H1 (cell line): Measurements from ENCODE around the gene OR5AL1. TPM values are rescaled to one million over a fixed set of nuclear protein-coding genes. Genes with fewer than 3 reads are reported as not detected.
A peak's percentile ranks its signal among the peaks of the same experiment; 100 is the strongest.

Experiments used
- CTCF ChIA-PET: fragments of 300-600 bp; sonication (Branson Sonifier 250); formaldehyde crosslinking; loops from one replicate; lab custom pipeline; 2021; ENCODE audit not compliant: partially characterized antibody; lab: Charles Lee
- POLR2A ChIA-PET: fragments of 300-600 bp; sonication (Branson Sonifier 250); formaldehyde crosslinking; loops from one replicate; lab custom pipeline; 2021; ENCODE audit warnings: inconsistent platforms; ENCODE audit not compliant: partially characterized antibody; lab: Charles Lee
- DNase-seq, 2 experiments: peaks; one replicate each; pipeline versions ENCODE4 v3.0.0 to v3.0.0-alpha.2; 2010 to 2022; ENCODE audit warnings: low spot score in 2 of 2, low read depth in 1 of 2, mixed read lengths in 1 of 2
- FAIRE-seq: peaks from 2 replicates; lab custom pipeline; 2011; peaks lifted over from hg19 to GRCh38; lab: Jason Lieb, UNC
- H2AFZ ChIP-seq: 2 replicates; pipeline ENCODE4 v1.8.1; 2012; ENCODE audit warnings: low read length, inconsistent platforms
- H2AK5ac ChIP-seq: 2 replicates; pipeline ENCODE4 v1.6.1; 2013; ENCODE audit warnings: low read depth, low read length
- H2BK120ac ChIP-seq: replicated peaks from 2 replicates; pipeline ENCODE3; 2013; ENCODE audit warnings: low read depth, low read length, inconsistent platforms
- H2BK12ac ChIP-seq: 2 replicates; pipeline ENCODE4 v1.6.1; 2013; ENCODE audit warnings: low read depth, low read length
- H2BK15ac ChIP-seq: 2 replicates; pipeline ENCODE4 v1.6.1; 2013; ENCODE audit warnings: low read length
- H2BK20ac ChIP-seq: 2 replicates; pipeline ENCODE4 v1.6.1; 2013; ENCODE audit warnings: low read length
- H2BK5ac ChIP-seq: 2 replicates; pipeline ENCODE4 v1.6.1; 2013; ENCODE audit warnings: low read depth, low read length
- H3K14ac ChIP-seq: 2 replicates; pipeline ENCODE4 v1.6.1; 2013; ENCODE audit warnings: inconsistent platforms; ENCODE audit not compliant: insufficient read length
- H3K18ac ChIP-seq: 2 replicates; pipeline ENCODE4 v1.6.1; 2013; ENCODE audit warnings: low read length; ENCODE audit errors: extremely low read depth
- H3K23ac ChIP-seq: 2 replicates; pipeline ENCODE4 v1.6.1; 2013; ENCODE audit warnings: inconsistent platforms; ENCODE audit not compliant: insufficient read length
- H3K23me2 ChIP-seq: 2 replicates; pipeline ENCODE4 v1.6.1; 2013; ENCODE audit warnings: low read depth, low read length
- H3K27ac ChIP-seq: 2 replicates; pipeline ENCODE4 v1.6.1; 2011; ENCODE audit warnings: low read depth, low read length, inconsistent platforms
- H3K27me3 ChIP-seq, 4 experiments: replicated peaks in 1 of 4; 1 replicate in 1 of 4; 2 replicates in 3 of 4; pipeline versions ENCODE4 v1.6.1 to v1.8.1; 2011 to 2013; ENCODE audit warnings: low read length in 3 of 4, mild to moderate bottlenecking in 3 of 4, inconsistent platforms in 2 of 4, mixed read lengths in 2 of 4, moderate library complexity in 1 of 4; ENCODE audit not compliant: control insufficient read depth in 3 of 4, insufficient read depth in 3 of 4; ENCODE audit errors: extremely low read depth in 1 of 4
- H3K36me3 ChIP-seq, 4 experiments: 2 replicates each; pipeline versions ENCODE4 v1.6.1 to v1.8.1; 2011 to 2013; ENCODE audit warnings: mild to moderate bottlenecking in 4 of 4, low read length in 3 of 4, moderate library complexity in 2 of 4, control low read depth in 1 of 4, inconsistent platforms in 1 of 4; ENCODE audit not compliant: insufficient read depth in 4 of 4, control insufficient read depth in 2 of 4
- H3K4ac ChIP-seq: replicated peaks from 2 replicates; pipeline ENCODE3; 2013; ENCODE audit warnings: low read length, low read depth, mixed read lengths, inconsistent platforms; ENCODE audit not compliant: insufficient read length
- H3K4me1 ChIP-seq, 4 experiments: replicated peaks in 1 of 4; 1 replicate in 1 of 4; 2 replicates in 3 of 4; pipeline versions ENCODE4 v1.6.1 to v1.8.1; 2011 to 2013; ENCODE audit warnings: low read length in 3 of 4, inconsistent platforms in 2 of 4, mixed read lengths in 1 of 4; ENCODE audit not compliant: insufficient read depth in 4 of 4, control insufficient read depth in 3 of 4
- H3K4me2 ChIP-seq, 2 experiments: 2 replicates each; pipeline versions ENCODE4 v1.6.1 to v1.8.1; 2011 to 2013; ENCODE audit warnings: low read depth in 2 of 2, low read length in 2 of 2, control low read depth in 1 of 2, inconsistent platforms in 1 of 2, mild to moderate bottlenecking in 1 of 2; ENCODE audit not compliant: insufficient read depth in 1 of 2
- H3K4me3 ChIP-seq, 4 experiments: fragments of 200-600, 300-600 bp in 1 of 4; sonication (generic), shearing (Covaris generic), sonication (Bioruptor Twin) in 1 of 4; 2 replicates each; pipeline versions ENCODE4 v1.5.1 to v1.8.1; 2011 to 2016; ENCODE audit warnings: low read length in 4 of 4, low read depth in 3 of 4, control low read depth in 2 of 4, inconsistent platforms in 2 of 4, mild to moderate bottlenecking in 2 of 4, mixed read lengths in 1 of 4, moderate library complexity in 1 of 4; ENCODE audit not compliant: insufficient read depth in 2 of 4; ENCODE audit errors: extremely low read depth in 1 of 4
- H3K56ac ChIP-seq: replicated peaks from 2 replicates; pipeline ENCODE3; 2013; ENCODE audit warnings: low read depth, mild to moderate bottlenecking, mixed read lengths, low read length, inconsistent platforms; ENCODE audit not compliant: insufficient read length
- H3K79me1 ChIP-seq: 2 replicates; pipeline ENCODE4 v1.6.1; 2013; ENCODE audit warnings: low read depth, low read length, control low read depth
- H3K79me2 ChIP-seq, 2 experiments: 2 replicates each; pipeline versions ENCODE4 v1.6.1 to v1.8.1; 2012 to 2013; ENCODE audit warnings: low read length in 2 of 2, mild to moderate bottlenecking in 2 of 2, inconsistent platforms in 1 of 2; ENCODE audit not compliant: insufficient read depth in 2 of 2, control insufficient read depth in 1 of 2
- H3K9ac ChIP-seq, 4 experiments: replicated peaks in 1 of 4; 1 replicate in 1 of 4; 2 replicates in 3 of 4; pipeline versions ENCODE4 v1.6.1 to v1.8.1; 2011 to 2013; ENCODE audit warnings: low read depth in 3 of 4, low read length in 3 of 4, control low read depth in 2 of 4, mild to moderate bottlenecking in 2 of 4, moderate library complexity in 2 of 4, inconsistent platforms in 1 of 4; ENCODE audit errors: extremely low read depth in 1 of 4
- H3K9me3 ChIP-seq, 2 experiments: 2 replicates each; pipeline versions ENCODE4 v1.6.1 to v1.8.1; 2012 to 2013; ENCODE audit warnings: mild to moderate bottlenecking in 2 of 2, moderate library complexity in 2 of 2, control low read depth in 1 of 2, inconsistent platforms in 1 of 2, low read depth in 1 of 2, low read length in 1 of 2, mixed read lengths in 1 of 2; ENCODE audit not compliant: insufficient read depth in 2 of 2
- H4K20me1 ChIP-seq, 2 experiments: replicated peaks in 1 of 2; 2 replicates each; pipeline versions ENCODE3 to v1.8.1; 2011 to 2013; ENCODE audit warnings: inconsistent platforms in 2 of 2, low read length in 2 of 2, mild to moderate bottlenecking in 1 of 2; ENCODE audit not compliant: insufficient read depth in 2 of 2, control insufficient read depth in 1 of 2
- H4K5ac ChIP-seq: 2 replicates; pipeline ENCODE4 v1.6.1; 2013; ENCODE audit warnings: low read length, low read depth, mixed read lengths, inconsistent platforms; ENCODE audit not compliant: insufficient read length
- H4K8ac ChIP-seq: 2 replicates; pipeline ENCODE4 v1.8.0; 2013; ENCODE audit warnings: mild to moderate bottlenecking, moderate library complexity, low read length, inconsistent platforms; ENCODE audit not compliant: insufficient read depth; ENCODE audit errors: extremely low read depth
- H4K91ac ChIP-seq: replicated peaks from 2 replicates; pipeline ENCODE3; 2013; ENCODE audit warnings: low read length, mixed read lengths, inconsistent platforms; ENCODE audit not compliant: insufficient read length
- BRCA1 ChIP-seq: IDR thresholded peaks from 2 replicates; pipeline ENCODE4 v1.6.1; 2012; ENCODE audit warnings: low read depth, low read length, improper control_type of control experiment
- CEBPB ChIP-seq: IDR thresholded peaks from 2 replicates; pipeline ENCODE4 v1.6.1; 2012; ENCODE audit warnings: low read depth, low read length
- EGR1 ChIP-seq: IDR thresholded peaks from 2 replicates; pipeline ENCODE4 v1.6.1; 2011; ENCODE audit warnings: low read depth, low read length, borderline replicate concordance
- JUN ChIP-seq: IDR thresholded peaks from 2 replicates; pipeline ENCODE4 v1.6.1; 2011; ENCODE audit warnings: low read depth, mild to moderate bottlenecking, improper control_type of control experiment, low read length
- WGBS, 2 experiments: shearing (Covaris generic) in 1 of 2; methylation state at CpG; one replicate each; pipeline versions ENCODE4 v1.1.6 to v1.1.7; 2013 to 2015; ENCODE audit warnings: low lambda C conversion rate in 2 of 2, mixed read lengths in 2 of 2, inconsistent platforms in 1 of 2, low coverage in 1 of 2, missing lambda C conversion rate in 1 of 2; ENCODE audit not compliant: insufficient replicate concordance in 2 of 2, insufficient coverage in 1 of 2, insufficient read length in 1 of 2; ENCODE audit errors: extremely low coverage in 1 of 2, missing lambda C conversion rate in 1 of 2; 5-methylcytosine and 5-hydroxymethylcytosine counted together
- polyA plus RNA-seq, 7 experiments: library from polyadenylated mRNA; depleted of rRNA in 3 of 7; stranded (reverse) in 5 of 7; unstranded in 2 of 7; fragments of >200 nt in 5 of 7; fragments of 200-250 nt in 2 of 7; gene quantifications; 1 replicate in 5 of 7; 2 replicates in 1 of 7; 4 replicates in 1 of 7; pipeline versions ENCODE4 v1.2.1 to v1.2.3, GENCODE V29; 2011 to 2013; ENCODE audit warnings: missing spikeins in 2 of 7, mixed read lengths in 2 of 7
- total RNA-seq: library from RNA; stranded (reverse); fragmentation: NEBNext Ultra II Directional; extraction: Animal tissue kit (Norgen Biotek cat#: 25700); gene quantifications from 2 replicates; pipeline ENCODE4 v1.2.1, GENCODE V29; 2021

The OR5AL1 gene
- total and polyA plus RNA-seq, 2 of the 8 experiments (the other 6 are each of a cell fraction or from before 2014, with no cell fraction given) = not detected

- no peaks in the 10 kb centered on the region for H3K79me2 ChIP-seq
- no peak overlapping the region for H3K14ac ChIP-seq
- H3K9me3 ChIP-seq = no peaks in the 10 kb centered on the region
- TF ChIP-seq BRCA1 (no peak), EGR1 (no peak), CEBPB (peak; percentile 83; the same call in 1 of the 2 replicates), JUN (no peak)
- TF ChIP-seq, all 59 proteins: peak for 1
- no peaks in the 10 kb centered on the region for H4K20me1 ChIP-seq
- H3K4ac ChIP-seq = no peak overlapping the region
- H2BK120ac ChIP-seq = no peak overlapping the region
- H2BK5ac ChIP-seq = no peak overlapping the region
- no peaks in the 10 kb centered on the region for H3K23me2 ChIP-seq
- FAIRE-seq (no peak), DNase-seq (no peak)
- no peaks in the 10 kb centered on the region for H3K79me1 ChIP-seq
- H3K56ac ChIP-seq = no peak overlapping the region
- no peak overlapping the region for H3K18ac ChIP-seq
- no peak overlapping the region for H3K4me3 ChIP-seq
- ChIA-PET POLR2A (no interaction called here), CTCF (no interaction called here)
- no peaks in the 10 kb centered on the region for H3K36me3 ChIP-seq
- no peak overlapping the region for H2BK20ac ChIP-seq
- no peaks in the 10 kb centered on the region for H3K4me1 ChIP-seq
- WGBS, 2 experiments = 94% methylated on average over 2 of the region's 2 CpGs; no CpG with 5 or more reads in 1 of the 2 experiments
- no peak overlapping the region for H2AK5ac ChIP-seq
- H3K4me2 ChIP-seq = no peak overlapping the region
- no peak overlapping the region for H3K27ac ChIP-seq
- H3K9ac ChIP-seq = no peak overlapping the region
- H4K91ac ChIP-seq = no peak overlapping the region
- no peak overlapping the region for H4K8ac ChIP-seq
- H2AFZ ChIP-seq = no peak overlapping the region
- no peak overlapping the region for H4K5ac ChIP-seq
- no peaks in the 10 kb centered on the region for H3K27me3 ChIP-seq
- H2BK15ac ChIP-seq = no peak overlapping the region
- no peak overlapping the region for H2BK12ac ChIP-seq
- no peak overlapping the region for H3K23ac ChIP-seq
Observed at GRCh38 chr11:56380120-56380519, 32.4 kb upstream of the OR5AL1 start.
